ENCODE results near the gene KRT76.

Gene KRT76

DNA sequence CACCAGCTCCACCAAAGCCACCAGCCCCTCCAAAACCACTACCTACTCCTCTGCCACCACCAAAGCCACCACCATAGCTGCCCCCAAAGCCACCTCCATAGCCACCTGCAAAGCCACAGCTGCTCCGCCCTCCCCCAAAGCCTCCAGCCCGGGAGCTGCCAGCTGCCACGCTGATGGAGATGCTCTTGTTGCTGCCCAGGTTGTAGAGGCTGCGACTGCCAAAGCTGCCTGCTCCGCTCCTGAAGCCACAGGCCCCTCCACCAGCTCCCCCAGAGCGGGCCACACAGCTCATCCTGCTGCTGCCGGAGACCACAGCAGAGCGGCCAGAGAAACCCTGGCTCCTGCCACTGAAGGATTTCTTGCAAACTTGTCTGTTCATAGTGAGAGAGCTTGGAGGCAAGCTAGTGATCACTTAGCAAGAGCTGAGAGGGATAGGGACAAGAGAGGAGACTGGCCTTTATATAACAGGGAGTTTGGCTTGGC lies at the start of gene KRT76:
KRT76 (minus strand) TSS at position 433 of the 483 bp plus-strand sequence; CDS start at position 379, 54 bp downstream.
- DNase-seq, result no peak

GRCh38 chr12:52825961-52826360 lies 48.8 kb upstream of the KRT76 start:
- no peak for DNase-seq

DNA sequence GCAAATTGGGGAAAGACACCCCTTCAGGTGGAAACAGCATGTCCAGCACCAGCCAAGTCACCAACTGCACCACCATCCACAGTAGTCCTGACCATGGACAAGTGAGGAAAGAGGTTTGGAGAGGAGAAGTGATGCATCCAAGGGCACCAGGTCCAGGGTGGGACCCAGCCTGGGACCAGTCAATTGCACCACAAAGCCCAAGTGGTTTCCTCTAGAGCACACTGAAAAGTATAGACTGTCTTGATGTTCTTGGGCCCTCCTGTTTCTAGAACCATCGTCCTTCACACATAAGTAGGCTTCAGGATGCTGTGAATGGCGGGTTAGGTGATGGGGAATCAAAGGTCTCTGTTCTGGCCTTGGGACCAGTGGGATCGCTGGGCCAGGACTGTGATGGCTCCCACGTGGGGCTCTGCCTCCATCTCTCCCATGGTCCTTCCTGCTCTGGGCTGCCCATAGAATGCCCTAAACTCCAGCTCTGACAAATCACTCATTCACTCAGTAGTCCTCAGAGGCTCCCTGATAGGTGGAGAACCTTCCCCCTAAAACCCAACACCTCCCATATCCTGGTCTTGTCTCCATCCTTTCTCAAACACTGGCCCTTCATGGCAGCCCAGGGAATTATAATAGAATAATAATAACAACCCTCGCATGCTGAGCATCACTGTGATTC lies 47.7 kb upstream of the KRT76 start:
- no peak for DNase-seq

DNA sequence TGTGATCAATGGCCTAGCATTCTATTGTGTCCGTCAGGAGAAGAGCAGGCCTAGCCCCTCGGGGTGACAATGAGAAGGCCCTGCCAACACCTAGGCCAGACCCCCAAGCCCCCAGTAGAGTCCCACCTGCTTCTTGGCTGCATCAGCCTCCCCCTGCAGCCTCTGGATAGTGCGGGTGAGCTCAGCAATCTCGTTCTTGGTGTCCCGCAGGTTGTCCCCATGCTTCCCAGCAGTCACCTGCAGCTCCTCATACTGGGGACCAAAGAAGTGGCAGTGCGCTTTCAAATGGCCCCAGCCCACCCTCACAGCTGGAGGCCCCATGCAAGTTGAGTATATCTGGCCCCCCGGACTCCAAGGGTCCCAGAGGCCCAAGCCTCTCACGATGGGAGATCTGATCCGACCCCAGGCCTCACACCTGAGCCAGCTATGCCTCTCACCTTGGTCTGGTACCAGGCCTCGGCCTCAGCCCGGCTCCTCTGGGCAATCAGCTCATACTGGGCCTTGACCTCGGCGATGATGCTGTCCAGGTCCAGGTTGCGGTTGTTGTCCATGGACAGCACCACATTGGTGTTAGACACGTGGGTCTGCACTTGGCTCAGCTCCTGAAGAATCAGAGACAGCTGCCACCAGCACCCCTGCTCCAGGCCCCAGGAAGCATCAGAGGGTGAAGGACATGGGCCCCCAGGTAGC lies 46.8 kb upstream of the KRT76 start:
- DNase-seq, result no peak

DNA sequence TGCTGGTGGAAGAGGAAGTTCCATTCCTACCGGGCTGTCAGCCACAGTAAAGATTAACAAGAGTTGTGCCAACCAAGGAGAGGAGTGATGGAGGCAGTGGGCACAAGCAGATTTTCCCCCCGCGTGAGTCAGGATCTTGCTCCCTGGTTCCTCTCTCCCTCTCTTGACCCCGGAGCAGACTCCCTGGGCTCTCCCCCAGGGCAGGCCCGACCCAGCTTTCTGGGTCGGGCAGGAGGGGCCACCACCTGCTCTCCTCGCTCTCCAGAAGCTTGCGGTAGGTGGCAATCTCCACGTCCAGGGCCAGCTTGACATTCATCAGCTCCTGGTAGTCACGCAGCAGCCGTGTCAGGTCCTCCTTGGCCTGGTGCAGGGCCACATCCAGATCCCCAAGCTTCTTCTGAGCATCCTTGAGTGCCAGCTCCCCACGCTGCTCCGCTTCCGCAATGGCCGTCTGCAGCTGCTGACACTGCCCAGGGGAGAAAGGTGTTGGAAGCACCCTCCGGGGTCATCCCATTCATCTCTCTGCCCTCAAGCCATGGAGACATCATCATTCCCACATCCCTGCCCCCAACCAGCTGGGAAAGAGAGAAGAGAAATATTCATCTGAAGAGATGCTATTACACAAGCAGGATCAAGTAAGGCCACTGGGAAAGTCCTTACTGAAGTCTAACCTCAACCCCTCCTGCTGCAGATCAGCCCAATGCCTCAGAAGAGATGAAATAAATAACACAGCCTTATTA lies 45.8 kb upstream of the KRT76 start:
- no peak for DNase-seq

DNA sequence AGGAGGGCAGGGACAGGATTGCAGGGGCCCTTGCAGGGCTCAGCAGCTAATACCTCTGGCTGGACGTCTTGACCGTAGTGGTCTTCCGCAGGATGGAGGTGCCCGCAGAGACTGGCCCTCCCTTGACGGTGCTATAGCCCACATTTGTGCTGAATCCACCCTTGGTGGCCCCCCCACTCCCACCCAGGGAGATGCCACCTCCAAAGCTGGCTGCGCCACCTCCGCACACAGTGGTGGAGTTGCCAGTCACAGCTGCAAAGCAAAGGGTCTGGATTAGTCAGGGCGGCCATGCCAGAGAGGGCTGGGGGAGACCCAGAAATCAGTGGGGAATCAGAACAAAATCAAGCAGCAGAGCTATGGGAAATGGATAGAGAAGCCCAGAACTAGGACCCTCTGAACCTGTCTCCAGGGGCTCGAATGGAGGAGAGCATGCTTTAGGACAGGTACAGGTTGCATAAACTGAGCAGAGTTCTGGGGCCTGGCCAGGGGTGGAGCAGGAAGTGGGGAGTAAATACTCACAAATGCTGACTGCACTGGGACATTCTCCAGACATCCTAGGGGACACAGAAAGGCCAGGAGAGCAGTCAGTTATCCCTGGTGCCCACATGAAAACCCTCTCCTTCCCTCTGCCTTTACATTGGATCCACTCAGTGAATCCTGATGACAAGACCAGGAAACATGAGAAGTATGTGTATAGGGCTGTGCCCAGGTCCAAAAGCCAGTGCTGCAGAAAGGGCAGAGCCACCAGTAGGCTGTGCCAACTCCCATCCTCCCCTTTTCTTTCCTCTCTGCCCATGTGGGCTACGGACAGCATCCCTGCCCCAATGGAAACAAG lies 44.9 kb upstream of the KRT76 start:
- DNase-seq, result no peak

DNA sequence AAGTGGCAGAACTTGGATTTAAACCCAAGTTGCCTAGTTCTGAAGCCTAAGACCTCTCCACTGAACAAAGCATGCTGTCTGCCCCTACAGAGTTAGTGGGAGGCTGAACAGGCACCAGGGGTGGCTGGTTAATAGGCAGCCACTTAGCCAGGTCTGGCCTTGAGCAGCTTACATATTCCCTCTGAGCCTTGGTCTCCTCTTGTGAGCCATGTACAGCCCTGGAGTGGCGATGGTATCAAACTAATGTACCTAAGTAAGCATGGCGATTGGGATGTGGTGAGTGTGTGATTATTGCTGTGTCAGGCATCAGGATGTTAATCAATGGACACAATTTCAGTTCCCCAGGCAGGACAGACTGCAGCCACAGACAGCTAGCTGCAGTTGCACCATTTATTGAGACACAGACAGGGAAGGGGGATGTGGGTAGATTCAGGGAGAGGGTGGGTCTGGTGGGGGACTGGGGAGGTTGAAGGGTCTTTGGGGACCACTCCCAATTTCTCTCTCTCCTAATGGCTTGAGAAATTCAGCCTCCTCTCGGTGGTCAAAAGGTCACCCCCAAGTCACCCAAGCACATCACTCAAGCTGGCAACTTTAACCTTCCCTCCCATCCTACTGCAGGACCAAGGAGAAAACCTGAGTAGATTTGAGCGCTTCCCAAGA lies 44.1 kb upstream of the KRT76 start:
- no peak for DNase-seq

DNA sequence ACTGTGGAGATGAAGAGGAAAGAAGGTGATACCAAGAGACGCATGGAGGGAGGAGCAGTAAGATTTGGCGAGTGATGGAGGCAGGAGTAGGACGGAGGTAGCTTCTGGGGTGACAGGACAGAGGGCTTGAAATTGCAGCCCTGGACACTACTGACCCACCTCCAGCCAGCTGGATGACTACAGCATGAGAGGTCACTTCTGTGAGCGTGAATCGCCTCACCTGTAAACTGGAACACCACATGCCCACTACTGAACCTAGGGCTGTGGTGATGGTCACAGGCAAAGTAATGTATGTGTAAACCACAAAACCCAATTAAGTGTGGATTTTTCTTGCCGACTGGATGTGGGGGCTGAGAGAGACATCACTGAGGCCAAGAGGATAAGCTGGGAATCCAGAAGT lies 43.4 kb upstream of the KRT76 start:
- DNase-seq, result no peak

GRCh38 chr12:52819731-52820510 lies 42.8 kb upstream of the KRT76 start:
- no peak for DNase-seq

DNA sequence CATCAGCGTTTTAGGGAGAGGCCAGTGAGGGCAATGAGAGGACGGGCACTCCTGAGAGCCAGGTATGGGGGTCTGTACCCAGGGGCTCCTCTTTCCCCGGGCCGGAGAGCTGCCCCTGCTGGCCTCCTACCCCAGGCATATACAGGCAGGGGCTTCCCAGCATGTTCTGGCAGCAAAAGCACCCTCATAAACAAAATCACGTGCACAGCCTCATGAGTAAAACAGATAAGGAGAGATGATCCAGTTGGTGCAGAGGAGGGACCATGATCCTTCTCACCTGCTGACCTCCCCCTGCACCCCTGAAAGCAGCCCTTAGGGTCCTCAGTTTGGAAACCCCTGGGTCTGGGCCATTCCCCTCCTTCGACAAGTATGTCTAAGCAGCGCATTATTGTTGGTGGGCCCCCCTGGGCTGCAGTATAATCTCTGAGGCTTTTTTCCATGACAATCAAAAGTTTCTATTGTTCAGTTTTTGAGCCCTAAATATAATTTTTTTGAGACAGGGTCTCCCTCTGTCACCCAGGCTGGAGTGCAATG lies 41.8 kb upstream of the KRT76 start:
- no peak for DNase-seq

- DNase-seq, result no peak
Observed at GRCh38 chr12:52818388-52818787, 41.2 kb upstream of the KRT76 start.

DNA sequence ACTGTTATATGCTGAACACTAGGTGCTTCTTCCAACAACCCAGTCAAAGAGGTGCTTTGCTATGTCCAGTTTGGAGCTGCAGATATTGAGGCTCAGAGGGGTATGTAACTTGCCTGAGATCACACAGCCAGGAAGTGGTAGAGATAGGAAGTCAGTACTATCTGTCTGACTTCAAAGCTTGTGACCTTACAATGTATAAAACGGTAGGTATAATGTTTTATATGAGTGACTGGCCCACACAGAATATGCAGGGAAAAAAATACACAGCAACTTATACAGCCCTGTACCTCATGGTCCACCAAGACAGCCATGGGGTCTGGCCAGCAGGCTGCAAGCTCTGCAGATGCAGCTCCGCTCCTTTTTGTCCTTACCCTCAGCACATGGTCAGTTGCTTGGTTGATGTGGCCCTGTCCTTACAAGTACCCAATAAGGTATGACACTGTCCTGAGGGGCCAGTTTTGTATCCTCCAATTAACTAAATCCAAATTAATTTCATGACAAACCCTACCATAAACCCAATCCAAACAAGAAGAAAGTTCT lies 40.6 kb upstream of the KRT76 start:
- no peak for DNase-seq

GRCh38 chr12:52817003-52817698 lies 40.0 kb upstream of the KRT76 start:
- DNase-seq, result no peak

DNA sequence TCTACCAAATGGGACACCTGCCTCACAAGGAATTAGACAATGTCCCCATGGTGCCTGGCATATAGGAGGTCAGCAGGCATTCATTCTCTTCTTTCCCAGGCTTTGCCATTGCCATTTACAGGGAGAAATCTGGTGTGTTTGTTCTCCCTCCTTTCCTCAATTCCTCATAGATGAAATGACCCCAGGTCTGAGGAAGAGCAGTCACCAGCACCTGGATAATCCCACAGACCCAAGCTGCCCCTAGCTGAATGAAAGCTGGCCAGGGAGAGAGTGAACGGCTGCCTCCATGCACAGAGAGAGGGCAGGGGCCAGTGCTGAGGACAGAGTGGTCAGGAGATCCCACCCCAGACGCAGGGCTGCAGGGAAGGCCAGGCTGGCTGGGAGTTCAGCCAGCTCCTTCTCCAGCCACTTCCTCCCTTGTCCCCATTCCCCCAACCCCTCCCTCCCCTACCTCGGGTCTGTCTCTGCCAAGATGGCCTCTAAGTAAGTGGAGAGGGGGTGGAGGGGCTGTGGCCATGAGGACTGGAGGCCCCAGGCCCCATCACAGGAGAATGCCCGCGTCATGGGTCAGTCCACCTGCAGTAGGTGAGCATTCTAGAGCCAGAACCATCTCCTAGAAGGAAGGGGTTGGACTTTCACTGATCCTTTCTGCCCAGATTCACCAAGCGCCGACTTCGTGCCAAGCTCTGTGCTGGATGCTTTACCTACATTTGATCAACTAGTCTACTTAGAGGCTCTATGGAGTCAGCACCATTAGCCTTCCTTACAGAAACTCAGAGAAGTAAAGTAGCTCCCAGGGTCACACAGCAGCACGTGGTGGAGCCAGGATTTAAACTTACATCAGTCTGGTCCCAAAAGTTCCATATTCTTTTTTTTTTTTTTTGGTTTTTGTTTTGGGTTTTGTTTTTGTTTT lies 38.8 kb upstream of the KRT76 start:
- DNase-seq, result no peak

DNA sequence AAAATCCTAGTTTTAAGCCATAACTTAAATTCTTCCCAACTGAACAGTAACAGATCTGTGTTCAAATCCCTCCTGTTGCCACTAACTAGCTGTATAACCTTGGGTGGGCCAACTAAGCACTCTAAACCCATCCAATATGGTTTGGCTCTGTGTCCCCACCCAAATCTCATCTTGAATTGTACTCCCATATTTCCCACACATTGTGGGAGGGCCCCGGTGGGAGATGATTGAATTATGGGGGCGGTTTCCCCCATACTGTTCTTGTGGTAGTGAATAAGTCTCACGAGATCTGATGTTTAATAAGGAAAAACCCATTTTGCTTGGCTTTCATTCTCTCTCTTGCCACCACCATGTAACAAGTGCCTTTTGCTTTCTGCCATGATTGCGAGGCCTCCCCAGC lies 38.0 kb upstream of the KRT76 start:
- DNase-seq, result no peak

- no peak for DNase-seq
Observed at GRCh38 chr12:52814710-52815155, 37.6 kb upstream of the KRT76 start.

DNA sequence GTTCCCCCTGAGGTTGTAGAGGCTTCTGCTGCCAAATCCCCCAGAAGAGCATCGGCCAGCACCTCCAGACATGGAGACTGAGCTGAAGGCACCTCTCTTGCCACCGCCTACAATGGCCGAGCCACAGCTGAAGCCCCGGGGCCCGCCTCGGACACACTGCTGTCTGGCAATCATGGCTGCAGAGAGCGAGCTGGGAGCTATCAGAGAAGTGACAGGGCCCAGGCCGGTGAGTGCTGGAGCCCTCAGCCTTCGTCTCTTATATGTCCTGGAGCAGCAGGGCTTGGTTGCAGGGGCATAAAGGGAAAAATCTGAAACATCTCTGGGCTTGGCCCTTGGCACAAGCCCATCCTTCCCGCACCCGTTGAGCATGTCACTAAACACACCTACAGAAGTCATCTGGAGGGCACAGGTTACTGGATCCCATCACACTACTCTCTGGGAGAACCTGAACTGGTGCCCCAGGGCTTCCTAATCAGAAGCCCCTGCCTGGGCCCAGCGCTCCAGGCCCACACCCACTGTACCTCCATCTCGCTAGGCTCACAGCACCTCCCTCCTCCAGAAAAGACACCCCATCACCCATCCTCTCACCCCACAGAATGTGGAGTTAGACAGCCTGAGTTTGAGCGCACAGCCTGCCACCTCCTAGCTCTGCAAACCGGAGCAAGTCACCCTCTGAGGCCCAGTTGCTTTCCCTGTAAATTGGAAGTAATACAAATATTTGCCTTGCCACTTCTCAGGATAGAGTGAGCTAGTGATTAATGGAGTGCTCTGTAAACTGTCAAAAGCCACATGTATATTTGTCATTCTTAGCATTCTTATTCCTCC lies 37.0 kb upstream of the KRT76 start, which contains the start of gene KRT4:
KRT4 (minus strand) TSS at position 232 of the 825 bp plus-strand sequence; CDS start at position 174, 58 bp downstream.
- DNase-seq, result no peak

Measured in inflammatory macrophage treated with lipopolysaccharide for 1 hour (primary cell).